Esophagus squamous epithelium (tissue), 4 donors: Measurements from ENCODE around the gene ISCU.

Experiments
- POLR2A ChIP-seq, 4 donors: fragments of 450-650 bp; IDR thresholded peaks; one replicate each; pipeline ENCODE4 v1.6.1; 2017; ENCODE audit warnings: antibody characterized with exemption in 4 of 4, mild to moderate bottlenecking in 4 of 4, moderate library complexity in 3 of 4
- TF ChIP-seq, protein P1 (sequence below), 6 experiments: fragments of 450-650 bp in 4 of 6; fragments of 200-600 bp in 2 of 6; sonication (generic) in 2 of 6; IDR thresholded peaks; one replicate each; pipeline ENCODE4 v1.5.1; 2016 to 2019; ENCODE audit warnings: antibody characterized with exemption in 6 of 6, mild to moderate bottlenecking in 4 of 6, moderate library complexity in 4 of 6

DNA sequence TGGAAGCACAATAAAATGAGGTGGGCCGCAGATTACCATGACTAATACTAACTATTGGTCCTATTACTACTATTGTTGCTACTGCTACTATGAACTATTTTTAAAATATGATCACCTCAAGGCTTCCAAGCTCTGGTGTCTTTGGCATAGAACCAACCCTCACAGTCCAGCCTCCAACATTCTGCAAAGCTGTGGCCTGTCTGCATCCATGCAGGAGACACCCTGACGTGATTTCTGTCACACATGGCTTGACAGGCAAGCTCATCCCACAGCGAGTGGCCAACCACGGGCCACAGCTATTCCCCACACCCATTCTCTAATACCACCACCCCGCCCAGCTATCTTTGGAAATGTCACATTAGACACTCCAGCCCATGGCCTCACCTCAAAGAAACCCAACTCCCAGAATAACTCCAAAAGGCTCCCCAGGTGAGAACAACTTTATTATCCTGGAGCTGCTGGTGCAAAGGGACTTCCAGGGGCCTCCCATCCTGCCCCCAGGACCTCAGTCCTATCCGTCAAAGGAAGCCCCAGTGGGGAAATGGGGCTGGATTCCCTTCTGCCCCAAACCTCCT lies 14.4 kb downstream of the ISCU start:
- TF ChIP-seq, protein P1, sequence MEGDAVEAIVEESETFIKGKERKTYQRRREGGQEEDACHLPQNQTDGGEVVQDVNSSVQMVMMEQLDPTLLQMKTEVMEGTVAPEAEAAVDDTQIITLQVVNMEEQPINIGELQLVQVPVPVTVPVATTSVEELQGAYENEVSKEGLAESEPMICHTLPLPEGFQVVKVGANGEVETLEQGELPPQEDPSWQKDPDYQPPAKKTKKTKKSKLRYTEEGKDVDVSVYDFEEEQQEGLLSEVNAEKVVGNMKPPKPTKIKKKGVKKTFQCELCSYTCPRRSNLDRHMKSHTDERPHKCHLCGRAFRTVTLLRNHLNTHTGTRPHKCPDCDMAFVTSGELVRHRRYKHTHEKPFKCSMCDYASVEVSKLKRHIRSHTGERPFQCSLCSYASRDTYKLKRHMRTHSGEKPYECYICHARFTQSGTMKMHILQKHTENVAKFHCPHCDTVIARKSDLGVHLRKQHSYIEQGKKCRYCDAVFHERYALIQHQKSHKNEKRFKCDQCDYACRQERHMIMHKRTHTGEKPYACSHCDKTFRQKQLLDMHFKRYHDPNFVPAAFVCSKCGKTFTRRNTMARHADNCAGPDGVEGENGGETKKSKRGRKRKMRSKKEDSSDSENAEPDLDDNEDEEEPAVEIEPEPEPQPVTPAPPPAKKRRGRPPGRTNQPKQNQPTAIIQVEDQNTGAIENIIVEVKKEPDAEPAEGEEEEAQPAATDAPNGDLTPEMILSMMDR (IDR thresholded peaks at IDR 0.05) = no peak
- TF ChIP-seq POLR2A (IDR thresholded peaks at IDR 0.05) = no peak
